ENCODE data around the gene OAS3.
"Not testable (repeated sequence)": the region's sequence is repeated elsewhere in the genome, so short reads cannot be mapped to it uniquely, and the experiment has no call there.

Gene OAS3

DNA sequence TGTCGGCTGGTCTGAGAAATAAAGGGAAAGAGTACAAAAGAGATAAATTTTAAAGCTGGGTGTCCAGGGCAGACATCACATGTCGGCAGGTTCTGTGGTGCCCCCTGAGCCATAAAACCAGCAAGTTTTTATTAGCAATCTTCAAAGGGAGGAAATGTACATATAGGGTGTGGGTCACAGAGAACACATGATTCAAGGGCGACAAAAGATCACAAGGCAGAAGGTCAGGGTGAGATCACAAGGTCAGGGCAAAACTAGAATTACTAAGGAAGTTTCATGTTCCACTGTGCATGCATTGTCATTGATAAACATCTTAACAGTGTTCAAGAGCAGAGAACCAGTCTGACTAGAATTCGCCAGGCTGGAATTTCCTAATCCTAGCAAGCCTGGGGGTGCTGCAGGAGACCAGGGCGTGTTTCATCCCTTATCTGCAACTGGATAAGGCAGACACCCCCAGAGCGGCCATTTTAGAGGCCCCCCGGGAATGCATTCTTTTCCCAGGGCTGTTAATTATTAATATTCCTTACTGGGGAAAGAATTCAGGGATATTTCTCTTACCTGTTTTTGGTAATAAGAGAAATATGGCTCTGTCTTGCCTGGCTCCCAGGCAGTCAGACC lies 11.7 kb upstream of the OAS3 start:
- DNase-seq = not testable (repeated sequence)

DNA sequence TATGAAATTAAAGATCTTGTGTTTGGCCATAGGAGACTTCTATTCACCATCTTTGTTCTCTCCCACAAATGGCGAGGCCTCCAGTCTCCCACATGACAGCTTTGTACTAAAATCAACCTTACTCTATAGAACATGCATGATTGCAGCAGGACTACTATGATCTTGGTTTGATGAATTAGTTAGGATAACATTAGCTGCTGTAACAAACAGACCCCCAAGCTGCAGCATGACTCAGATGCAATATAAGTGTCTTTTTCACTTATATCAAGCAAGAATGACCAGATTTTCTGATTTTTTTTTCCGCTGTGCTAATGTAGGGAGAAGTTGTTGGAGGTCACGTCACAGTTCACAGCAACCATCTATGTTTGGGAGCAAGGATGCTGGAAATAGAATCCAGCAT lies 10.8 kb upstream of the OAS3 start:
- DNase-seq = no peak

DNA sequence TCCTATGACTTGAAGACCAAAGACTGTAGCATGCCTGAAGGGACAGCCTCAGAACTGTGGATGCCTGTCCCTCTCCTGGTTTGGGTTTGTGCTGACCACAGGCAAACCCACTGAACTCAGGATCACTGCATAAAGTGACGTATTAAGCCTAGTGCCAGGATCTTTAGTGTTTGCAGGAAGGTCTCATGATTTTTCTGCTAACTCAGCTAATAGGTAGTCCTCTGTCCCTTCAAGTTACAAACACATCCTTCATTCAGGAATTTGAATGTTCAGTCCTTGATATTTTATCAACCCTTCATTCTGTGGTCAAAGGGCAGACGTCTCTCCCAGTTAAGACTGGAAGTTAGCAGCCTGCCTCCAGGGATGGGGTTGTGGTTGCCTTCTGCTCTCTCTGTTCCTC lies 10.3 kb upstream of the OAS3 start:
- DNase-seq = no peak

DNA sequence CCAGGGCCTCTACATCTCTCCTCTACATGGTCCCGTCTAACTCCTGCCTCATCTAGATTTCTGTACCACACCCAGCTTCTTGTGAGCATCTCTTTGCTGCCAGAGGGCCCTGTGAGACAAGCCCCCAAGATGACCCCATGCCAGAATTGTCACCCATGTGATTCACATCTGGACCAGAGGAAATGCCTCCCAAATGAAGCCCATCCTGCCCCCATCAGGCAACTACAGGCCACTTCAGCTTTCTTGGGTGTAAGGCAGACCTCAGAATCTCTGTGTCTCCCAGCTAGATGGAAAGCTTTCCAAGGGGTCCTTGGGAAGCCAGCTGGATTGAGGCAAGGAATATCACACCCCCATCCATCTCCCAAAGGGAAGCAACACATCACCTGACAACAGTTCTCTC lies 9.3 kb upstream of the OAS3 start:
- DNase-seq = no peak

DNA sequence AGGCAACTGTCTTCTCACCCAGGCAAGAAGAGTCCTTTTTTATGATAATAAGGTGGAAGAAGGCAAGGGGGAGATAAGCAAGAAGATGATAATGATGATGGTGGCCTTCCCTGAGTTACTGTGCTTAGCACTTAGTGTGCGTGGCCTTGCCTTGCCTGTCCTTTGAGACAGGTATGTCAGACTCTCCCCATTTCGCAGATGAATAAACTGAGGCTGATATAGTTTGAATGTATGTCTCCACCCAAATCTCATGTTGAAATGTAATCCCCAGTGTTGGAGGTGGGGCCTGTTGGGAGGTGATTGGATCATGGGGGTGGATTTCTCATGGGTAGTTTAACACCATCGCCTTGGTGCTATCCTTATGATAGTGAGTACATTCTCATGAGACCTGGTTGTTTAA lies 8.6 kb upstream of the OAS3 start:
- DNase-seq = no peak

DNA sequence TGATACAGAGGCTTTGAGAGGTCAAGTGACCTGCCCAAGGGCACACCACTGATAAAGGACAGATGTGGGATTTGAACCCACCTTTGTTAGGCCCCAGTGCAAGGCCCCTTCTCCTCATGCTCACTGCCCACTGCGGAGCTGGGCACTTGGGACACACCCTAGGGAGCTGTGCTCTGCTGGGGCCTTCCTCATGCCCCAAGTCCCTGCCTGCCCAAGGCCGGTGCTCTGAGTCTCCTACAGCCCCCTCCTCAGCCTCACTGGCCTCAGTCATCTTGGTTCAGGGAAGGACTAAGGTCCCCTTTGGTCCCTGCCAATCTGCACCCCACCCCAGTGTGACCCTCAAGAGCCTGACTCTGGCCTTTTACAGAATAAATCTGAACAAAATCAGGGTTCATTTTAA lies 7.9 kb upstream of the OAS3 start:
- no peak for DNase-seq

DNA sequence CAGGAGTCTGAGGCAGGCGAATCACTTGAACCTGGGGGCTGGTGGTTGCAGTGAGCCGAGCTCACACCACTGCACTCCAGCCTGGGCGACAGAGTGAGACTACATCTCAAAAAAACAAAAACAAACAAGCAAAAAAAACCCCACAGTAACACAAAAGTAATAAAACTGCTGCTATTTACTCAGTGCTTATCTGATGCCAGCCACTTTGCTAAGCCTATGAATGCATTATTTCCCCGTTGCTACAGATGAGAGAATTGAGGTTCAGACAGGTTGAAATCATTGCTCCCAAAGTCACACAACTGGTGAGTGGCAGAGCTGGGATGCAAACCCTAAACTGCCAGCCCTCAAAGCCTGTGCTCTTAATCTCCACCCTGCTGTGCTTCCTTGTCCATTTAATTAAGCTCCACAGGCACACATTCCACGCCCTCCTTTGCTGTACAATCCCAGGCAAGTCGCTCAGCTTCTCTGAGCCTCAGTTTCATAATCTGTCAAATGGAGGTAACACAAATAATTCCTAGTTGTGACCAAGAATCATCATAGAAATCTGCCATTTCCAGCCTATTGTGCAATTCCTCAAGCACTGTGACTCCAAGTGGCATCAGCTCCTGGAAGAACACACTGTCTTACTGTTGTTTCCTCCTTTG lies 5.7 kb upstream of the OAS3 start:
- no peak for DNase-seq

DNA sequence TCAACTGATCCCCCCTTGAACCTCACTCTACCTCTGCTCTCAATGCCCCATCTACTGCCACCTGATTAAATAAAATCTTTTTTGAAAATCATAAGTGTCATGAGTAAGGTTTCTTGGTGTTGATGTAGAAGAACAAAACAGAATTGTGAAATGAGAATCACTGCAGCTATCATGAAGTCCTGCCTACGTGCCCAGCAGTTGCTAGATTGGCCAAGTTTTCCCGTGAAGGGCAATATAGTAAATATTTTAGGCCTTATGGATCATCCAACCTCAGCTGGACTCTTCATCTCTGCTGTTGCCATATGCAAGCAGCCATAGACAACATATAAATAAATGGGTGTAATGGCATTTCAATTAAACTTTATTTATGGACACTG lies 5.2 kb upstream of the OAS3 start:
- no peak for DNase-seq

DNA sequence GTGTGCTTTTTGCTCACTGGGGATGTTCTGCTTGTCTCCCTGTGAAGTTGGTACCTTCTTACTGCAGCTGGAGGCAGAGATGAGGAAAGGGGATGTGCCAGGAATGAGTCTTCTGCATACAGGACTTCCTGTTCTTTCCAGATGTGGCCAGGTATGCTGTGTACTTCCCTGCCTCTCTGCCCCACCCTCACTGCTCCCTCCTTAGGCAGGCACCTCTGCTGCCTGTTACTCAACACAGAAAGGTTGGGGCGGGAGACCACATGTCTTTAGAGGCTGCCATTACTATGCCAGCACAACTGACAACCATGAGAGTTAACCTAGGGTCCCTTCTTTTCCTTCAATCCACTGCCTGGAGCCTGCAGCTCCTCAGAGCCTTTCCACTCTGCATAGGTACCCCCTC lies 2.0 kb upstream of the OAS3 start:
- no peak for DNase-seq

DNA sequence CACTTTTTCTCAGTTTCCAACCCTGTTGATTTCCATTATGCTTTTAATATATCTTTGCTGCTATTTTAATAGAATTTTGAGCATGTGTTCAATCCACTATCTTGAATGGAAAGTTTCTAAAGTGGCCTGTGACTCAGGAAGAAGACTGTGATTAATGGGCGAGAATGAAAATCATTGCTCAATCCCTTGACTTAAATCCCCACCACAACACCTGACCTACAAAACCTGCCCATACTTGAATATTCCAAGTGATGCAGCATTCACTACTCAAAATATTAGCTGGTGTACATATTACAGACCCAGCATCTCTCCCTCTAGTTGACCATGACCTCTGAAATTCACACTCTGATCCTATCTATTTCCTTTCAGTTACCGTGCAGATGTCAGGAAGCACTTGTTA lies 1.3 kb upstream of the OAS3 start:
- no peak for DNase-seq

DNA sequence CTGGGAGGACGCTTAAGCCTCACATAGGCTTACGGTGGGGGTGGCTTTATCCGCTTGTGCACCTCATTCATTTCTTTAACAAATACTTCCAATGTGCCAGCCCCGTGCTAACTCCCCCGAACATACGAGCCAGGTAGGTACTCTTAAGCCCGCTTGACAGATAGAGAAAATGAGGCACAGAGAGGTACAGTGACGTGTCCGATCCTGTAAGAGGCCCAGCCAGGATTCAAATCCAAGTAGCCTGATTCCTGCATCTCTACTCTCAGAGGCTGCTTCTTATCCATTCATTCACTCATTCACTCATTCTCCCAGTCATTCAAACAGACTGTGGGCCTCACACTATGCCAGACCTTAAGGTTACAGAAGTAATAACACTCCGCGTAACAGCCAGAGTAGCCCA lies 477 bp downstream of the OAS3 start:
- no peak for DNase-seq

DNA sequence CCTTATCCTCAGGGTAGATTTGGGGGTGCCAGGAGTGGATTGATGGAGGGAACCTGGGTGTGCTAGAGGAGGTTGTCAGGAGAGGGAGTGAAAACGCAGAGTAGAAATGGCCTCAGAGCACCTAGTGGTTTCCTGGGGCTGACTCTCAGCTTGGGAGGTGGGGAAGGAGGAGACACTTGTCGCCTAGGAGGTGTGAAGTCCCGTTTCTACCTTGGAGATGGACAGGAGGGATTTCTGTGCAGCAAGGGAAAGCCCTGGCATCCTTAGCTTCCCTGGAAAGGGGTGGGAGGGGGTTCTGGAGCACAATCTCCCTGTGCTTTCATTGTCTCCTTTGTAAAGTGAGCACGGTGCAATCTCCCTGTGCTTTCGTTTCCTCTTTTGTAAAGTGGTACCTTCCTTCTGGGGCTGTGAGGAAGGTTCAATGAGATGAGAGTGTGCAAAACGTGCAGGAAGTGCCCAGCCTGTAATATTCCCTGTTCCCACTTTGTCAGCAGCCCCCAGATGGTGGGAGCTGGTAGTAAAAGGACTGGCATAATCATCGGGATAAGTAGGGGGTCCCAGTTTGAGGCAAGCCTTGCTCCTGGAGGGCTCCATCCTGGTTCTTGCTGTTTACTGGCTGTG lies 1.6 kb downstream of the OAS3 start:
- DNase-seq = no peak

DNA sequence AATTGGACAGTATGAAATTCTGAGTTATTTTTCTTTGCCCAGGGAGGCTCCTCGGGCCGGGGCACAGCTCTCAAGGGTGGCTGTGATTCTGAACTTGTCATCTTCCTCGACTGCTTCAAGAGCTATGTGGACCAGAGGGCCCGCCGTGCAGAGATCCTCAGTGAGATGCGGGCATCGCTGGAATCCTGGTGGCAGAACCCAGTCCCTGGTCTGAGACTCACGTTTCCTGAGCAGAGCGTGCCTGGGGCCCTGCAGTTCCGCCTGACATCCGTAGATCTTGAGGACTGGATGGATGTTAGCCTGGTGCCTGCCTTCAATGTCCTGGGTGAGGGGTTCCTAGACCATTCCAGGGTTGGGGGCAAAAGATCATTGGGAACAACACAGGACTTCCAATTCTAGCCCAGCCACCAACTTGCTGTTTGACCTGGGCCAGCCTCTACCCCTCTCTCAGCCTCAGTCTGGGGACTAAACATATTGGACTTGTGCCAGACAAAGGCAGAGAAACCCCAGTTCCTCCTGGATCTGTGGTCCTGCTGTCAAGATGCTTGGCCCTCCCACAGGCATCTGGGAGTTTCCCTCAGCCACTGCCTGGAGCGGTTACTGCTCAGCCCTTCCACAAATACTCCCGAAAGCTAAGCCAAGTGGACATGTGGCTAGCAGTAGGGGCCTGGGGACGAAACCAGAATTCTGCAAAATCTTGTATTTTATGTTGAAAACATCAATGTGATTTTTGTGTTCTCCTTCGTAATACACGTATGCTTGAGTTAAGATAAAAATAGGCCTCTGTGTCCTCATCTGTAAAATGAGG lies 3.5 kb downstream of the OAS3 start:
- no peak for DNase-seq

DNA sequence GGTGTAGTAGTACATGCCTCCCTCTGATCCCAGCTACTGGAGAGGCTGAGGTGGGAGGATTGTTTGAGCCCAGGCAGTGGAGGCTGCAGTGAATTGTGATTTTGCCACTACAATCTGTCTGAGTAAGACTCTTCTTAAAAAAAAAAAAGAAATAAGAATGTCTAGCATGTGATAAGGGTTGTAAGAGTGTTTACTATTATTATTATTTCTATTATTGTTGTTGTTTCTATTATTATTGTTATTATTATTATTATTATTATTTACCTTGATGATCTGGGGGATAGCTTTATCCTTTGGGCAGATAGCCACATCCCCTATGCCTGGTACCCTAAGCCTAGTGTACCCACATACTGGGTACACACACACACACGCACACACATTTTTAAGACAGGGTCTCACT lies 4.3 kb downstream of the OAS3 start:
- no peak for DNase-seq

DNA sequence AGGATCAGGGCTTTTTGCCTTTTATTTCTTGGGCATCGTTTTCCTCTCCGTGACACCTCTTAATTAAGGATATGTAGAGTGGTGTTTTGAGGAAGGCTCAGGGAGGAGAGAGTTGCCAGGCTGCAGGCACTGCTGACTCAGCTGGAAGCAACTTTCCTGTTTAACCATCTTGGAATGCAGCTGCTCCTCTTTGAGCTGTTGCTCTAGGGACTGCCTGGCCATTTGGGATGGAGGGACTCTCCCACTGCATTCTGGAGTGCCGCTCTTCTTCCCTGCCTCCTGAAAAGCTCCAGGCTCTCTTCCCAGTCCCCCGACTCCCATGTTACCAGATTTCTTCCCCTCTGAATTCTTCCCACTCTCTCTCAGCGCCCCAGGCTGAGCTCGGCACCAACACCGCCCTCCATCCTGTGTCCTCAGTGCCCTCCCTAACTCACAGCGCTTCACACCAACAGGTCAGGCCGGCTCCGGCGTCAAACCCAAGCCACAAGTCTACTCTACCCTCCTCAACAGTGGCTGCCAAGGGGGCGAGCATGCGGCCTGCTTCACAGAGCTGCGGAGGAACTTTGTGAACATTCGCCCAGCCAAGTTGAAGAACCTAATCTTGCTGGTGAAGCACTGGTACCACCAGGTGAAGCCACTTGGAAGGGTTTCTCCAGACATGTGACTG lies 5.9 kb downstream of the OAS3 start:
- DNase-seq = no peak

DNA sequence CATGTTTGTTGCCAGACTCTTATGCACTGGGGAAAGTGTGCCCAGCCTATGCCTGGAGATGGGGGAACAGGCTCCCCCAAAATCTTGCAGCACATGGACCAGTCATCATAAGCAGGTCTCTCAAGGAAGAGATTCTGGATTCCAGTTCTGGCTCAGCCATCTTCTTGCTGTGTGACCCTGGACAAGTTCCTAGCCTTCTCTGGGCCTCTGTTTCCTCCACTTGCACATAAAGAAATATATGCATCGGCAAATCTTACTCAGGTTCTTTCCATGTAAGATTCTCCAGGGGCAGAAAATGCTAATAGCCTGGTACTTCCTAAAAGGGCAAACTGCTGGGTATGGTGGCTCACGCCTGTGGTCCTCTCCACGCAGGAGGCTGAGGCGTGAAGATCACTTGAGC lies 7.2 kb downstream of the OAS3 start:
- DNase-seq = no peak

DNA sequence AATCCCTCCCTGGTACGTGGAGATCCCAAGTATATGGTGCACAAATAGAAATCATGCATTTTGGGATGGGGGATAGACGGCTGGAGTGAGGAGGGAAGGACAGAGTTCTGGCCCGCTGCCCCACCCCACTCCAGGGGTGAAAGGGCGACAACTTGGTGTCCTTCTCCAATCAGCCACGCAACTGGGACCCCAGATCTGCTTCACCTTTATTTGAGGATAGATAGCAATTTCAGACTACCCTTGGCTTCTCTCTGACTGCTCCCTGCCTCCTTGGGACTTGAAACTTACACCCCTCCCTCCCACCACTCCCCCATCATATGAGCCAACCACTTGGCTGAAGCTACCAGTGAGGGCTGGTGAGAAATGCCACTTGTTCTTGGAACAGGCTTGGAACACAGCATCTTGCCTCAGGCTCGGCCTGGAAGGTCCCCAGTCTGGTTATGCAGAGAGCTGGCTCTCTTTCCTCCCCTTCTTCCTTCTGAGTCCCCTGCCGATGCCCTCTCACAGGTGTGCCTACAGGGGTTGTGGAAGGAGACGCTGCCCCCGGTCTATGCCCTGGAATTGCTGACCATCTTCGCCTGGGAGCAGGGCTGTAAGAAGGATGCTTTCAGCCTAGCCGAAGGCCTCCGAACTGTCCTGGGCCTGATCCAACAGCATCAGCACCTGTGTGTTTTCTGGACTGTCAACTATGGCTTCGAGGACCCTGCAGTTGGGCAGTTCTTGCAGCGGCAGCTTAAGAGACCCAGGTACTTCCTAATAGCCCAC lies 8.1 kb downstream of the OAS3 start:
- DNase-seq = no peak

DNA sequence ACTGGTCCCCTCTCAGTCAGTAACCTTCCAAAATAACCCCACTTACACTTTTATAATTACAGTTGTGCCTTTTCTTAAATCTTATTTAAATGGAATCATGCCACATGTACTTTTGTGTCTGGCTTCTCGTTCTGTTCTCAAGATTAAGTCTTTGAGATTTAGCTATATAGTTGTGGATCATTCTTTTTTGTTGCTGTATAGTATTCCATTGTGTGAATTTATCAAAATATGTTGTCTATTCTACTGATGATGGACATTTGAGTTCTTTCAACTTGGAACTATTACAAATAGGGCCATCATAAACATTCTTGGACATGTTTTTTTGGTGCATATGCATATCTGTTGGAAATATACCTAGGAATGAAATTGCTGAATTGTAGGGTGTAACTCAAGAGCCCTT lies 9.0 kb downstream of the OAS3 start:
- DNase-seq = no peak

DNA sequence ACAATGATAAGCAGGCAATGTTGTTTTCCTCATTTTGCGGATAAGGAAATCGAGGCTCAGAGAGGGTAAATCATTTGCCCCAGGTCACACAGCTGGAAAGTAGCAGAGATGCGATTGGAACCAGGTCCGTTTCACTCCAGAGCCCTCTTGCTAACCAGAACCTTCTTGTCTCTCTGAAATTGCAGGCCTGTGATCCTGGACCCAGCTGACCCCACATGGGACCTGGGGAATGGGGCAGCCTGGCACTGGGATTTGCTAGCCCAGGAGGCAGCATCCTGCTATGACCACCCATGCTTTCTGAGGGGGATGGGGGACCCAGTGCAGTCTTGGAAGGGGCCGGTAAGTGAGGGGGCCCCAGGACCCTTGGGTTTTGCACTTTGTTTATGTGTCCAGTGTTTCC lies 9.5 kb downstream of the OAS3 start:
- no peak for DNase-seq

DNA sequence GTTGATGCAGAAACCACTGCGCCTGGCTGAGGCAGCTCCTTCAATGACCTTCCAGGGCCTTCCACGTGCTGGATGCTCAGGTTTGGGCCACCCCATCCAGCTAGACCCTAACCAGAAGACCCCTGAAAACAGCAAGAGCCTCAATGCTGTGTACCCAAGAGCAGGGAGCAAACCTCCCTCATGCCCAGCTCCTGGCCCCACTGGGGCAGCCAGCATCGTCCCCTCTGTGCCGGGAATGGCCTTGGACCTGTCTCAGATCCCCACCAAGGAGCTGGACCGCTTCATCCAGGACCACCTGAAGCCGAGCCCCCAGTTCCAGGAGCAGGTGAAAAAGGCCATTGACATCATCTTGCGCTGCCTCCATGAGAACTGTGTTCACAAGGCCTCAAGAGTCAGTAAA lies 10.5 kb downstream of the OAS3 start:
- DNase-seq = no peak

DNA sequence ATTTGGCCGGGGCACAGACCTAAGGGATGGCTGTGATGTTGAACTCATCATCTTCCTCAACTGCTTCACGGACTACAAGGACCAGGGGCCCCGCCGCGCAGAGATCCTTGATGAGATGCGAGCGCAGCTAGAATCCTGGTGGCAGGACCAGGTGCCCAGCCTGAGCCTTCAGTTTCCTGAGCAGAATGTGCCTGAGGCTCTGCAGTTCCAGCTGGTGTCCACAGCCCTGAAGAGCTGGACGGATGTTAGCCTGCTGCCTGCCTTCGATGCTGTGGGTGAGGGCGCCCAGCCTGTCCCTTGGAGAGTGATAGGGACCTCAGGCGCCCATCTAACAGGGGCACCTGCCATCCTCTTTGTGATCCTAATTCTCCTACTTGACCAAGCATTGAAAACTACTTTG lies 12.4 kb downstream of the OAS3 start:
- DNase-seq = no peak

DNA sequence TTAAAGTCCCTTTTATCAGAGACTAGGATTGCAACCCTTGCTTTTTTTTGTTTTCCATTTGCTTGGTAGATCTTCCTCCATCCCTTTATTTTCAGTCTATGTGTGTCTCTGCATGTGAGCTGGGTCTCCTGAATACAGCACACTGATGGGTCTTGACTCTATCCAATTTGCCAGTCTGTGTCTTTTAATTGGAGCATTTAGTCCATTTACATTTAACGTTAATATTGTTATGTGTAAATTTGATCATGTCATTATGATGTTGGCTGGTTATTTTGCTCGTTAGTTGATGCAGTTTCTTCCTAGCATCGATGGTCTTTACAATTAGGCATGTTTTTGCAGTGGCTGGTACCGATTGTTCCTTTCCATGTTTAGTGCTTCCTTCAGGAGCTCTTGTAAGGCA lies 18.9 kb downstream of the OAS3 start:
- DNase-seq = not testable (repeated sequence)

DNA sequence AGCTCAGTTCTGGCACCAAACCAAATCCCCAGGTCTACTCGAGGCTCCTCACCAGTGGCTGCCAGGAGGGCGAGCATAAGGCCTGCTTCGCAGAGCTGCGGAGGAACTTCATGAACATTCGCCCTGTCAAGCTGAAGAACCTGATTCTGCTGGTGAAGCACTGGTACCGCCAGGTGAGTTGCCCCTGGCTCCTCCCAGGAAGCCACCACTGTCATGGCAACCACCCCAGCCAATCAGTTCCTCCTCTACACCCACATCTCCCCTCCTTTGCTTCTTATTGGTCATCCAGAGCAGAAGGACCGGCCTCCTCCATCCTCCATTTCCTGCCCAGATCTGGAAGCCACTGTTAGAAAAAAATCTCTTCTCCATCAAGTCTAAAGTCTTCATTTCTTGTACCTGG lies 22.8 kb downstream of the OAS3 start:
- no peak for DNase-seq
